HG03066 (cell line): ENCODE results near the gene ZNF100.
"Not testable (repeated sequence)": the region's sequence is repeated elsewhere in the genome, so short reads cannot be mapped to it uniquely, and the experiment has no call there.

Experiments
- ATAC-seq: cut with Tn5 transposase; IDR thresholded peaks from one replicate; pipeline ENCODE4 v1.9.1; 2021; ENCODE audit warnings: low read depth; ENCODE audit not compliant: unreplicated experiment

Gene ZNF100

DNA sequence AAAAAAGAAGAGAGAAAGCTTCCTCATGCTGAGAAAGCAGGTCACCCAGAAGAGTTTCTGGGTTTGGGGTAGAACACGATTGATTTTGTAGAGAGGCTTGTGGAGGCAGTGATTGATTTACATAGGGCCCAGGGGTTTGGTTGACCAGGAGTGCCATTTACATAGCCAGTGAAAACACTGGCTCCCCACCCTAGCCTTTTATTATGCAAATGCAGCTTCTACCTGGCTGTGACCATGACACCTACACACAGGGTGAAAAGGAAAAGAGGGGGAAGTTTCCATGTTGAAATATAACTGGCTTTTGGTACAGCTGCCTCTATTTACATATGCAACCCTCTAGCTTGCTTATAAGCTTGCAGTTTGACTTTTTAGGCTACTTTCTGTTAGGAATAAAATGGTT lies 62.0 kb downstream of the ZNF100 start:
- no peak for ATAC-seq

DNA sequence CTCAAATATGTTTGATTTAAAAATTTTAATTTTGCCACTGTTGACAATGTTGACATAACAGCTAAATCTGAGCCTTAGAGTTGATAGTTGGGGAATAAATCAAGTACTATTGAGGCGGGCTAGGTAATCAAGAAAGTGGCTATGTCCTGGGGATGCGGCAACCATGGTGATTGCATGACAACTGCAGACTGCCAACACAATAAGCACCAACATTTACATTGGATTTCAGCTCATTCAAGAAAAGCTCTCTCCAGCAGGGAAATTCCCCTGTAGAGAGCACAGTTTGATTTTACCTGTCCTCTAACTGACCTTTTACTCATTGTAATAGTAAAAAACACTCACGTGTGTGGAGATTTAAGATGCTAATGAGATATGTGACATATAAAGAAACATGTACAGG lies 63.1 kb downstream of the ZNF100 start:
- no peak for ATAC-seq

DNA sequence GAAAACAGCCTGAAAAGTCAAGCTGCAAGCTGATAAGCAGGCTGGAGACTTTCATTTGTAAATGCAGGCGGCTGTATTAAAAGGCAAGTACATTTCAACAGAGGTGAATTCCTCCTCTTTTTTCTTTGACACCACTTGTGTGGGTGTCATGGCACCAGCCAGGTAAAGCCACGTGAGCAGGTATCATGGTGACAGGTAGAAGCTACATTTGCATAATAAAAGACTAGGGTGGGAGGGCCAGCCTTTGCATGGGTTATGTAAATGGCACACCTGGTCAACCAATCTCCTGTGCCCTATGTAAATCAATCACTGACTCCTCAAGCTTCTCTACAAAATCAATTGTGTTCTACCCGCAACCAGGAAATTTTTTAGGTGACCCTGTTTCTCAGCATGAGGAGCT lies 68.2 kb downstream of the ZNF100 start:
- ATAC-seq: no peak

DNA sequence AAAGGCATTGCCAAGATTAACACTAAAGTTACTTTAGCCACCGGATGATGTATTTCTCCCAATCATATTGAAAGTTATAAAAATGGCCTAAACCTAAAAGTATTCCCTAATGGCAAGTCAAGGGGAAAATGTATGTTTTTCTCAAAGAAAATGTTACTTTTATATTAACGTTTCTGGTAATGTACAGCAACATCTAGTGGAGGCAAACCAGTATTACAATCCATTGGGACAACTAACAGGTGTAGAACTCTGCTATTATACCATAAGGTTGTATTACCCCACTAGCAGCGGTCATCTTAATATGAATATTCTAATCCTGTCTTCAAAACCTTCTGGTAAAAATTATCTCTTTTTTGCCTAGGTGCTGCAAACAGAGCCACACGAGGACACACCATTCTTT lies 69.2 kb downstream of the ZNF100 start:
- no peak for ATAC-seq

DNA sequence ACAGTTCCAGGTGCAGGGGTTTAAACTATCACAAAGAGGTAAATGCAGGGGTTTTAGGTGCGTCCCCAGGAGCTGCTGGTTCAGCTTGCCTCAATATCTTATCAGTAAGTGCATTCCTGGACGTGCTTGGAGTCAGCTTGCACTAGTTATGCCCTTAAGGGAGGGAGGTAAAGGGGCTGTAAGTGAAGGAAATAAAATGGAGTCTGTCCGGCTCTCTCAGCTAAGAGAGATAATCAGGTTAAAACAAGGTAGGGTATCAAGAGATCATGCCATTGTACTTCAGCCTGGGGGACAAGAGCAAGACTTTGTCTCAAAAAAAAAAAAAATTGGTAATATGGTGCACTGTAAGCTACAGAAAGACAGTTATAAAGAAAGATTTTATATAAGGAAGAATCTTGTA lies 69.7 kb downstream of the ZNF100 start:
- no peak for ATAC-seq

DNA sequence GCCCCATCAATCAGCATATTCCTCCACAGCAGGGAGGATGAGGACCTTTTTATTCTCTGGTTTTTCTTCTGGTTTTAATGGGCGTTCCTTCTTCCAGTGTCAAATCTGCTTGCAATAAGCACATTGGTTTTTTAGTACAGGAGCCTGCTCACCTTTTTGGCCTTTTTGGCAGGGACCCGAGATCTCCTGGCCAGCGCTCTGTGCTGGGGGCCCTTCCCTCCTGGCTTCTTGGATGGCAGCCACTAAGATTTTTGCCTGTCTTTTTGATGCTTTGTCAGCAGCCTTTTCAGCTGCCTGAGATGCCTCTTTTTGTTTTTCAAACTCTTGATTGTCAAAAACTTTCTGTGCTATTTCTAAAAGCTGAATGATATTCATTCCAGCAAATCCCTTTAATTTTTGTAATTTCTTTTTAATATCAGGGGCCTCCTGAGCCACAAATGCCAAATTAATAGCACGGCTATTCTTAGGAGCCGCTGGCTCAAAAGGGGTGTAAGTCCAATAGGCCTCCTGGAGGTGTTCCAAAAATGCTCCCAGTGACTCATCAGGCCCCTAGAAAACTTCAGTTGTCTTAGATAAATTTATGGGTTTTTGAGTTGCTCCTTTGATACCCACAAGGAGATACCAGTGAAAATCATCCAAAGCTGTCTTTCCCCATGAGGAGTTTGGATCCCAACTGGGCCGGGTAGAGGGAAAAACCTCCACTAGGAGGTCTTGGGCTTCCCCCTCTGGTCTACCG lies 73.0 kb downstream of the ZNF100 start:
- ATAC-seq: no peak

DNA sequence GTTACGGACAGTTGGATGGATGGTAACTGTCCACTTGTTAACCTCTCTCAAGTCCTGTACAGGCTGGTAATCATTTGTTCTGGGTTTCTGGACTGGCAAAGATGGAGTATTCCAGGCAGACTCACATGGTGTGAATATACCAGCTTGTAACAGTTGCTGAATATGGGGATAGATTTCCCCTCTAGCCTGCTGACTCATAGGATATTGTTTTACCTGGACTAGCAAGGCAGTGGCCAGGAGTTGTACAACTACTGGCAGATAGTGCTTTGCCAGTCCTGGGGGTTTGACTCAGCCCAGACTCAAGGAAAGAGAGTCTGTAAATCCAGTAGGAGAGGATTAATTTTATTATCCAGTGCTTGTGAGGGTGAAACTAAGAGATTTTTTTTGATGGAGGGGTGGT lies 74.0 kb downstream of the ZNF100 start:
- ATAC-seq: no peak

DNA sequence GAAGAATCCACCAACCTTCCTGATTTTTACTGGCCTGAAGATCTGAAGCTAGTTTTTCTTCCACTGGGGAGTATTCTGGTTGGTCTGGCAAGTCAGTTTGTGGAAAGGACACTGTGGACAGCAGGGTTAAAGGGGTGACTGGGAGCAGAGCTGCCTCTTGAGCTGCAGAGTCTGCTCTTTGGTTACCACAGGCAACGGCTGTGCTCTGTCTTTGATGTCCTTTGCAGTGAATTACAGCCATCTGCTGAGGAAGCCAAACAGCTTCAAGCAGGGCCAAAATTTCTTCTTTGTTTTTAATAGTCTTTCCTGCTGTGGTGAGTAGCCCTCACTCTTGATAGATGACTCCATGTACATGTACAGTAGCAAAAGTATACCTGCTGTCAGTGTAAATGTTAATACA lies 75.7 kb downstream of the ZNF100 start:
- no peak for ATAC-seq

DNA sequence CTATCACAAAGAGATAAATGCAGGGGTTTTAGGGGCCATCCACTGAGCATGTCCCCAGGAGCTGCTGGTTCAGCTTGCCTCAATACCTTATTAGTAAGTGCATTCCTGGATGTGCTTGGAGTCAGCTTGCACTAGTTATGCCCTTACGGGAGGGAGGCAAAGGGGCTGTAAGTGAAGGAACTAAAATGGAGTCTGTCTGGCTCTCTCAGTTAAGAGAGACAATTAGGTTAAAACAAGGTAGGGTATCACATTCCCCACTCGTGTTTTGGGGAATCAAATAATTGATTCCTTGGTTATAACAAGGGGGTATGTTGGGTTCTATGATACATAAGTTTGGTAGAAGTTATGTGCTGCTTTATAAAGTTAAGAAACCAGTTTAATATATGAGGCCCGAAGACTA lies 78.9 kb downstream of the ZNF100 start:
- ATAC-seq: no peak

DNA sequence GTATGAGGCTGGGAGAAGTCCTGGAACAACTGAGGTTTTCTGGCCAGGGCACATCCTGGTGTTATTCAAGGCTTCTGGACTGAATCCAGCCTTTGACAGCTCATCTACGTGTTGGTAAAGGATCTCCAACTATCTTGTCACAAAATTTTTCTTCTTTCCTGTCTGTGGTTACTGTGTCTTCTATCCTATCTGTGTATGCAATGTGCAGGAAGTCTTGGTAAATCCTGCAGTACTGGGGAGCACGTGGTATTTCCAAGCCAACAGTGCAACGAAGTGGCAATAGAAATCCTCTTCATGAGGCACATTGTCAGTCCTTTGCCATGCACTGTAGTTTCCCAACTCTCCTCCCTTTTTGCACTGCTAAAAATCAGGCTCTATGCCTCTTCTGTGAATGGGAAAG lies 86.7 kb downstream of the ZNF100 start:
- ATAC-seq: no peak

DNA sequence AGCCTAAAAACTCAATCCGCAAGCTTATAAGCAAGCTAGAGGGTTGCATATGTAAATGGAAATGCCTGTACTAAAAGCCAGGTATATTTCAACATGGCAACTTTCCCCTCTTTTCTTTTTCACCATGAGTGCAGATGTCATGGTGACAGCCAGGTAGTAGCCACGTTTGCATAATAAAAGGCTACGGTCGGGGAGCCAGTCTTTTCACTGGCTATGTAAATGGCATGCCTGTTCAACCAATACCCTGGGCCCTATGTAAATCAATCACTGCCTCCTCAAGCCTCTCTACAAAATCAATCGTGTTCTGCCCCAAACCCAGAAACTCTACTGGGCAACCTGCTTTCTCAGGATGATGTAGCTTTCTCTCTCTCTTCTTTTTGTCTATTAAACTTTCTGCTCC lies 87.4 kb downstream of the ZNF100 start:
- no peak for ATAC-seq

DNA sequence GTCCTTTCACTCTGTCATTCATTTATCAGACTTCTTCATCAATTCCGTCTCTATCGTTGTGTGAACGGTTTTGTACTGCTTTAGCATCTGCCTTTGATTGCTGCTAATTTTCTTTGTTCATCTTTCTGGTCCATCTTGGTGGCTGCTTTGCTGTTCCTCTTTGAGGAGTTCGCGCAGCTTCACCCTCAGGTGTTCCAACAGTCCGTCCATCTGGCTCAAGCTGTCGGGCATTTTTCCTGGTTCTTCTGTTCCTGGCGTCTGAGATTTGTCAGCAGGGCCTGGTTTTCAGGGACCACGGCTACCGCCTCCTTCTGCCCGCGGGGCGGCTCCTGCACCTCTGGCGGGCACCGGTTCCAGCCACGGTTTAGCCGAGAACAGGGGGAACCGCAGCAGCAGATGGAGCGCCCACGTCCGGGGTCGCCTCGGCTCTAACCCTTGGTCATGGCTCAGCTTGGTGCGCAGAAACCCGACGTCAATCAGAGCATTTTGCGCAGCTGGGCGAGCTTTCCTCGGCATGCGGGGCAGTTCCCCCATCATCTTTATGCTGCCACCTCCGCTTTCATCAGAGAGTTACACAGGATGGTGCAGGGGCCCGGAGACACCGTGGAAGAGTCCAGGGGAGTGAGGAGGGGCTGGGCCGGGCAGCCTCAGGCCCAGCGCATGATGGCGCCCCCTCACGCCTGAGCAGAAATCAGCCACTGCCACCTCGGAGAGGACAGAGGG lies 89.5 kb downstream of the ZNF100 start:
- ATAC-seq: no peak

DNA sequence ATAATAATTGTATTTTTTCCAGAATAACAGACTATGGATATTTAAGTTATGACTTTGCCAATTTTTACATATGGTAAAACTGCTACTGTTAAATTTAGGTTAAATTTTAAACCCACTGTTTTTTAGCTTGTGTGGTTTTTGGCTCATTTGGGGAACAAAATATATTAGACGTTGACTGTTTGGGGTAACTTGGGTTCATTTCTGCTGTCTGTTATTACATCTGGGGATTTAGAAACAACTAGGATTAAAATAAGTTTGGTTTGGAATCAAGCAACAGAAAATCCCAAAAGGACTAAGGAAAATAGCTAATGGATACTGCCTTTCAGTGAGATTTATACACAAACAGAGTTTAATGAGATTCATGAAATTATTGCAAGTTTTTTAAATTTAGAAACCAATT lies 92.9 kb downstream of the ZNF100 start:
- no peak for ATAC-seq

DNA sequence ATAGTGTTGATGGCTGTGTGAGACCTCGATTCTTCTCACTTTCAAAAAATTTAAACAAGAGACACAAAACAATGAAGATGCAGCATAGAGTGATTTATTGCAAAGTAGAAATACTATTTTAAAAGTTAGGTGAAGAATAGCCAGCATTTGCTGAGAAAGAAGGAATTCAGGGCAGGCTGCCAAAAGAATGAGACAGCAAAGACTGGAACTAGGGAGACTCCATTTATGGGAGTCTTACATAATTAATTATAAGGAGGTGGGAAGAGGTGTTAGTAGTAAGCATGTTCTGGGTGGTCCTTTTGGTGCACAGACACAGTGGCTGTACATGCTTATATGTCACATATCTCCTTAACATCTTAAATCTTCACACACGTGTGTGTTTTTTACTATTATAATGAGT lies 93.9 kb downstream of the ZNF100 start:
- not testable (repeated sequence) for ATAC-seq
